HTR-8/SVneo (cell line): Measurements from ENCODE around the gene ADRB2.
"Not testable (repeated sequence)": the region's sequence is repeated elsewhere in the genome, so short reads cannot be mapped to it uniquely, and the experiment has no call there.

Source experiments
- DNase-seq: peaks from one replicate; pipeline ENCODE4 v3.0.0; 2011; ENCODE audit warnings: low spot score, mixed read lengths; ENCODE audit not compliant: insufficient read length
- FAIRE-seq: peaks from 2 replicates; lab custom pipeline; 2011; peaks lifted over from hg19 to GRCh38; lab: Jason Lieb, UNC

Gene ADRB2

DNA sequence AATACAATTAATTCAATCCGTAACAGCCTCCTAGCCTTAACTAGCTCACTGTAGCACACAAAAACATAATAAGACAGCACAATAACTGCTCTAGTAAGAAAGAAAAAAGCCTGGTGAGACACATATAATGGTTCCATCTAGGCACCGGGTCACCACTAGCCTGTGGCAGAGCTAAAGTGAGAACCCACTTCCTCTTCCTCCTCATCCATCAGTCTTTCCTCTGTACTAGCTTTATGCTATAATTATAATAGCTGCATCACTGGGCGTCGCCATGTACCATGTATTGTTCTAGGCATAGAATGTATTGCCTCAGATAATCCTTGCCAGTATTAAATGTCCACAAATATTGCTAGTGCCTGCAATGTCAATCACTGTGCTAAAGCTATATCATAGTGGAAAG, 23.1 kb downstream of the ADRB2 start:
- DNase-seq = no peak
- FAIRE-seq = no peak

DNA sequence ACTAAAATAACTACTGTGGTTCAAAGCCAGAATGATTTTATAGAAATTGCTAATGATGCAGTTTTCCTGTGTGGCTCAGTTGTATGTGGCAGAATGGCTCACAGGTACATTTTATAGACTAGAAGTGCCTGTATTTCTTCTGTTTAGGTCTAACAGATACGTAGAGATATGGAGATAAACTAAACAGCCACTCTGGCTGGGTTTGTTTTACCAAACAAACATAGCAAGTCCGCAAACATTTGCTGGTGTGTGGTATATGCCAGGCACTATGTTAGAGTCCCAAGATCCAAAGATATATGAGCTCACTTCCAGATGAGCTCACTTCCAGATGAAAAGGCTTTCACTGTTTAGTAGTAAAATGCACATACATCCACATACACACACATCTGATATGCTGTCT, 24.4 kb downstream of the ADRB2 start:
- FAIRE-seq = no peak
- DNase-seq = no peak

GRCh38 chr5:148853868-148854267, 27.5 kb downstream of the ADRB2 start:
- FAIRE-seq = no peak
- DNase-seq = no peak

DNA sequence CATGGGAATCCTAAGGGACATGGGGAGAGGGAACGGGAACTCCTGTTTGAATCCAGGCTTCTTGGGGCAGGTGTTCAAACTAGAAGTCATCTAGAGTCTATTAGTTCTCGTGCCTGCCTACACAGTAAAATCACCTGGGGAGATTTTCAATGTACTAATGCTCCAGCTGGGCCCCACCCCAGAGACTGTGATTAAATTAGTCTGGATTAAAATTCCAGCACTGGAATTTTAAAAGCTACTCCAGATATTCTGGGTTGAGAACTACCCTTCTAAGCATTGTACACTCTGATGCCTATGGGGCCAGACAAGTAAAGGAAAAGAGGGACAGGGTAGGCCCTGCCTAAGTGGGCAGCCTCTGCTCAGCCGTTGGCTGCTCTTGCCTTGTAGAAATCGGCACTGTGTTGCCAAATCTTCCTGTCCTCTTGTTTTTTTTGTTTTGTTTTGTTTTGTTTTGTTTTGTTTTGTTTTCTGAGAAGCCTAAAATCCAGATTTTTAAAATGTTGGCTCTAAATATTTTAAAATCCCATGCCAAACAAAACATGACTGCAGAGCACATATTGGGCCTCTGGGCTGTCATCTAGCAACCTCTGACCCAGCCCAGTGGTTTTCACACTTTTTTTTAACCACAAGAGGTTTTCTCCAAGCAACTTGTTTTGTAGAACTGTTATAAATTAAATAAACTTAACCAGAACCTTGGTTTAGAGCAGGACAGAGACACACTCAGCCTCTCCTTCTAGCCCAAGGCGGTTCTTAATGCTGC, 29.0 kb downstream of the ADRB2 start:
- no peak for DNase-seq
- FAIRE-seq = no peak

GRCh38 chr5:148856009-148856367, 29.6 kb downstream of the ADRB2 start:
- DNase-seq = no peak
- FAIRE-seq = no peak

- DNase-seq (no peak), FAIRE-seq (no peak)
Observed at GRCh38 chr5:148856424-148856823, 30.0 kb downstream of the ADRB2 start.

GRCh38 chr5:148857474-148857873, 31.1 kb downstream of the ADRB2 start:
- FAIRE-seq (no peak), DNase-seq (no peak)

DNA sequence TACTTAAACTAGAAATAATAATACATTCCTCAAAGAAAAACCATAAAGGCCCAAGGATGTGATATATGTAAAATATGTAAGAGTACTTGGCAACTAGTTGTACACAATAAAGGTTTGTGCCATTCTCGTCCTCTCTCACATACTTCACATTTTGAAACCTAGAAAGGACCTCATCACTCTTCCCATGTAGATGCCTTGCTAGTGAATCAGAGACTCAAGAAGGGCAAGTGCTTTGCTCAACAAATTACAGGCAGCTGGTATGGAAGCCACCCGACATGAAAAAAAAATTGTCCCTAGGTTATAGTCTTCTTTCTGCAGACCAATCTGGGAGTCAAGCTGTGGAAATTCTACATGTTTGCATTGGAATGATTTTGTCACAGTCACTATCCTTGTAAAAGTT, 31.7 kb downstream of the ADRB2 start:
- FAIRE-seq = no peak
- DNase-seq = no peak

DNA sequence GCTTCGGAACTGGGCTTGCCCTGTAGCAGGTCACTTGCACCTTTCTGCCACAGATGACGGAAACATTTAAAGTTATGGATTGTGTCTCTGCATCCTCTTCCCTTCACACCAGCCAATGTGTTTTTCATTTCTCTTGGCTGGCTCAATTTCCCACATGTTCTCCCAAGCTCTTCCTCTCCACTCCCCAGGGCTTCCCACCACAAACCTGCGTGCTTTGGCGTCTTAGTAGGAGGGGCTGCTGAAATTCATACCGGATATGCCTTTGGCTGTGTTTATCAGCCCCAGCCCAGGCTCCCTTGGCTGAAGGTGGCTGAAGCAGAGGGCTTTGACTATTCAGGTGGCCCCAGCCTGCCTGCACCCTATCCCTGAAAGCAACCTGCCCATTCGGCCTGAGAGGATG, 32.1 kb downstream of the ADRB2 start:
- DNase-seq (no peak), FAIRE-seq (no peak)

DNA sequence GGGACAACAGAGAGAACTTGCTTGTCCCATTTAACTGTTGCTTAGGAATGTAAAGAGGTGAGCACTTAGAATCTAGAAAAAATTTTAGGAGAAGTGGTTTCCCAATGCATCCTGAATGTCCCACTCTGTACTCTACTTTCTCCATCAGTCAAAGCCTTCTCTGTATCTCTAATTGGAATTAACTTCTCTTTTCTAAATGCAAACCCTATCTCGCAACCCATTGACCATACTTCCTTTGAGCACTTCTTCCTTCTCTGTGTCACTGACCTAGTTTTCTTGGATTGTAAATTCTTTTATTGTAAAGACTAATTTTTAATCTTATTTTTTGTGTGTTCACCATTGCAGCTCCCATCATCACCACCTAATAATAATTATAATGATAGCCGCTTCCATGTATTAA, 33.3 kb downstream of the ADRB2 start:
- FAIRE-seq (no peak), DNase-seq (no peak)

DNA sequence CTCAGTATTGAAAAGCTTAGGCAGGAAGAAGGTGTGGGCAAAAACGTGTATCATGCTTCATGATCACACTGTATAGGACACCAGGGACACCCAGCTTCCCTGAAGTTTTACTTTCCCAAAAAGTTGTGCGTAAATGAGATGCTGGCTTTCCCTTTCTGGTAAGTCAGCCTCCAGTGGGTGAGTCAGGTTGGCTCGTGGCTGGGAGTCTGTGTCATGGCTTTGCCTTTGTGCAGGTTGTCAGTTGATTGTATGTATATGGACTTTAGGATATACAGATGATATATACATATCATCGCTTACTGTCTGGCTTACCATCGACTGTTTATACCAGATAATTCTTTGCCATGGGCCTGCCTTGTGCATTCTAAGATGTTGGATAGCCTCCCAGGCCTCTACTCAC, 34.2 kb downstream of the ADRB2 start:
- DNase-seq = no peak
- no peak for FAIRE-seq

DNA sequence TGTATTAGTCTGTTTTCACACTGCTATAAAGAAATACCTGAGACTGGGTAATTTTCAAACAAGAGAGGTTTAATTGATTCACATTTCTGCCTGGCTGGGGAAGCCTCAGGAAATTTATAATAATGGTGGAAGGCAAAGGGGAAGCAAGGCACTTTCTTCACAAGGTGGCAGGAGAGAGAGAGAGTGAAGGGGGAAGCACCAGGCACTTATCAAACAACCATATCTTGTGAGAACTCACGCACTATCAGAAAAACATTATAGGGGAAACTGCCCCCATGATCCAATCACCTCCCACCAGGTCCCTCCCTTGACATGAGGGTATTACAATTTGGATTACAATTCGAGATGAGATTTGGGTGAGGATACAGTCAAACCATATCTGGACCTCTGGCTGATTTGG, 34.7 kb downstream of the ADRB2 start:
- no peak for DNase-seq
- FAIRE-seq = no peak

DNA sequence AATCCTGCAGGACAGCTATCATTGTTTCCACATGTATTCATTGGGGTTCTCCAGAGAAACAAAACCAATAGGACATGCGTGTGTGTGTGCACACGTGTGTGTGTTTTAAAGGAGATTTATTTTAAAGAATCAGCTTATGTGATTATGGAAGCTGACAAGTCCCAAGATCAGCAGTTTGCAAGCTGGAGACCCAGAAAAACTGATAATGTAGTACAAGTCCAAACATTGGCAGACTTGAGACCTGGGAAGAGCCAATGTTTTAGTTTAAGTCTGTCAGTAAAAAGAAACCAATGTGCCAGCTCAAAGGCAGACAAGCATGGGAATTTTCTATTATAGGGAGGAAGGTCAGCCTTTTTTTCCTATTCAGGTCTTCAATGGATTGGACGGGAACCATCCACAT, 35.3 kb downstream of the ADRB2 start:
- FAIRE-seq = no peak
- no peak for DNase-seq

- FAIRE-seq = no peak
- no peak for DNase-seq
Observed at GRCh38 chr5:148864113-148864841, 37.9 kb downstream of the ADRB2 start.

DNA sequence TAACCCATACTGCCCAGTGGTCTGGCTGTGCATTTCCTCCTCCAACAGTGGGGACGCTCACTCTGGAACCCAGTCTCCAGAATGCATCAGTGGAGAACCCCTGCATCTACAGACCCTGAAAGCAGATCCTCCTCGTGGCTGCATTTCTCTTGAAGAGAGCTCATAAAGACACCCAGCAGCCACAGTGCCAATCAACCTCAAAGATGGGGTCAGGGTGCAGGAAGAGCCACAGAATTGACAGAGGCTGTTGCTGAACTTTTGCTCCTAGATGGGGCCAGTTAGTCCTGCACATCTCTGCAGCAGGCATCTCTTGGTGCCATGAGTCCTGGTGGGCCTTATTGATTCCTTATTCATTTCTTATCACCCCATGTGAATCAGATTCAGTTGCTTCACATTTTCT, 39.6 kb downstream of the ADRB2 start:
- no peak for DNase-seq
- no peak for FAIRE-seq

- no peak for FAIRE-seq
- DNase-seq = no peak
Observed at GRCh38 chr5:148873120-148873519, 46.7 kb downstream of the ADRB2 start.

DNA sequence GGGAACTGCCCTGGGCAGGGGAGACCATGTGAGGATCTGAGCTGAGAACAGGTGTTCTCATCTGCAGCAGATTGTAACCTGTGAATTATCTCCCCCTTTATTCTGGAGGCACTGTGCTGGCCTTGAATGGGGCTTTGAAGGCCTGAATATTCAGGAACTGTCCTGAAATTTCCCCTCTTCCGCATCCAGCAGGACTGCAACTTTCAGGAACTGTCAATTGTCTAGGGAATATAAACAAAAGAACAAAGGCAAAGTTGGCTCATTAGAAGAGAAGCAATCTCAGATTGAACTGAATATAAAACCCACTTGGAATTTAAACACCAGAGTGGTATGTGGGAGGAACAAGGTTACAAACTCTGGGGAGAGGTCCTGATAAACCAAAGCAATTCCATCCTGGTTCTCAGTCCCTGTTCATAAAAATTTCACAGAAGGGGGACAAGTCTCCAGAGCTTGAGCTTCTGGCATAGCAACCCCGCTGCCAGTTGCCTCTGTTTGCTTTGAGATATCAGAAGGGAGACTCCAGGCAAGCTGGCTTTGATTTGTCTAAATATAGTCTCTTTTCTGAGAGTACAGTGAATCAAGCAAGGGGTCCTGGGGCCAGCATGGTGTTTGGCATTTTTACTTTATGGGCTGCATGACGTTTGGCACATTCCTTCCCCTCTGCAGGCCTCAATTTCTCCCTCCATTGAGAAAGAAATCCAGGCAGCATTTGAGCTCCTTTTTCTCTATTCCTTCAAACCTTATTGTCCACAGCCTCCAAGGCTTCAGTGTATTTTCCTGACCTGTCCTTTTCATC, 47.5 kb downstream of the ADRB2 start:
- DNase-seq (no peak), FAIRE-seq (no peak)

DNA sequence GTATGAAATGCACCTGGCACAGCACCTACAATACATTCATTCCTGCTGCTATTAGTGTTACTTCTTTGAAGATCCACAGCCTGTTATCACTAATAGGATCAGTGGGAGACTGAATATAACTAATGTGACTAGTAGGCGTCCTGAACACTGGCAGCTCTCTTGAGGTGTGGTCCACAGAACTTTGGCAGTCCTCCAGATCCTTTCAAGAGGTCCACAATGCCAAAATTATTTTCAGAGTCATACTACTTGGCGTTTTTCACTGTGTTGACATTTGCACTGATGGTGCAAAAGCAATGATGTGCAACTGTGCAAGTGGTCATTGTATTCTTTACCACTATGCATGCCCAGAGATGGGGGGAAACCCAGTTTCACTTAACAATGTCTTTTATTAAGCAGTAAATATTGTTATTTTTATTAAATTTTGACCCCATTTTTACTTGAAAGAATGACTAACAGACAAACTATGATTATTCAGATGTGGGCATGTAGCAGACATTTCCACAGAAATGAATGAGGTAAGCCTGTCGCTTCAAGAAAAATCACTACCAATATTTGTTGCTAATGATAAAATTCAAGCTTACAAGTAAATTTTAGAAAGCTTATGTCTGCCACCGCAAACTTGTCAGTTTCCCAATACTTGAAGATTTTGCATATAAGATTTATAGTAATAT, 48.9 kb downstream of the ADRB2 start:
- DNase-seq (no peak), FAIRE-seq (no peak)

GRCh38 chr5:148877436-148877835, 51.0 kb downstream of the ADRB2 start:
- not testable (repeated sequence) for DNase-seq, FAIRE-seq
